NAMALWA (cell line): ENCODE results near the gene CEMIP2.

Experiments
- DNase-seq: peaks from one replicate; pipeline ENCODE4 v3.0.0-alpha.2; 2015; ENCODE audit warnings: low spot score

CEMIP2 gene

GRCh38 chr9:71769175-71770161 is 1.2 kb upstream of the CEMIP2 start:
- DNase-seq, result peak; percentile 74

- no peak for DNase-seq
Observed at GRCh38 chr9:71767776-71768321, 464 bp downstream of the CEMIP2 start.

DNA sequence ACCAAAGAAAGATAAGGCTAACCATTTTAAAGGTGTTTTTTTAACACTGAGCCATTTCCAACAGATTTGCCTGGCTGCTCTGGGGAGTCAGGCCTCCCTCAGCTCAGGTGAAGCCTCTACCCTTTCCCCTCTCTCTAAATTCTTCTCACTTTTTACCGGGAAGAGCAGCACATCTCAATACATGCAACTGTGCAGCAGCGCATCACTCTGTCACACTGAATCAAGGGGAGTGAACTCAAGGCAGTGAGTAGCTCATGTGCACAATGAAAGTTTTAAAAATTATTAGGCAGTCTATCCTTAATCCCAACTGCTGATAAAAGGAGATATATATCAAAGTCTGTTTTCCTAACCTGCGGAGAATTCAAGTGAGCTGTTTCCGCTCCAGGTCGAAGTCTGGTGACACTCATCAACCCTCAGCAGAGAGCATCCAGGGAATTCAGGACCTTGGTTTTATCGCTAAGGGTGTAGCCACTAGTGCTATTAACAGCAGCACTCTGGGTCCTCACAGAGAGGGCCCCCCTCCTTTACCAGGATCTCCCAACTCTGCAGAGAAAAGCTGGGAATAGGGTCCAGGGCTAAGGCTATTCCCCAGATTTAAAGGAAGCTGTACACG is 1.0 kb downstream of the CEMIP2 start:
- no peak for DNase-seq

GRCh38 chr9:71766663-71767062 is 1.6 kb downstream of the CEMIP2 start:
- no peak for DNase-seq

DNA sequence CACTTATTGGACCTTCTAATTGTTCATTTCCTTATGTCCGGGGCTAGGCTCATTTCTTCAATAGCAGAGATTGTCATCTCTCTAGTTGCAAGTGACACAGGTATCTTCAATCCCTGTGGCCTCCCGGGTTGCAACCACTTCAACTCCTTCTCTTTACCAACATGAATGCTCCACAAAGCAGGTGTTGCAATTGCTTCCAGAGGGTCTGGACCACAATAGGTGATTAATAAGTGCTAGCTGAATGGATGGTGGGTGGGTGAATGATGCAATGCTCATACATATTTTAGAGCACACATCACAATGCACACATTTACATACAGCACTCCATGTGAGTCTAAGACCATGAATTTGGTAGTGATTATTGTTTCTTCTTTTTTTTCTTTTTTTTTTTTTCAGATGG is 2.6 kb downstream of the CEMIP2 start:
- no peak for DNase-seq

GRCh38 chr9:71764891-71765290 is 3.4 kb downstream of the CEMIP2 start:
- no peak for DNase-seq

- DNase-seq, result no peak
Observed at GRCh38 chr9:71764463-71764862, 3.9 kb downstream of the CEMIP2 start.

DNA sequence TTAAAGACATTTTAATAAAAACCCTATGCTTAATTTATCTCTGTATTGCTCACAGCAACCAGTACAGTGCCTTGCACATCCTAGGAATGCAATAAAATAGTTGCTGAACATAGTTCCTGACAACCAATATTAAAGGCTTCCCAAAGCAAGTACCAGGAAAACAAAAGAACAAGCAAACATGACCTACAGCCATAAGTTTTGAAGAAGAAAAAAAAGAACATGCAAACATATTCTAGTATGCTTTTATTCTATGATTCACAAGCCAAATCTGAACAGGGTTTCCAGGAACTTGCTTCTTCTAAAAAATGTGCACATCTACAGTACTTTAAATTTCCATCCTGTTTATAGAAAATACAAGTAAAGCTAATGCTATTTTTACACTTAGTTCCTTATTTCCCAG is 4.5 kb downstream of the CEMIP2 start:
- DNase-seq, result no peak

- no peak for DNase-seq
Observed at GRCh38 chr9:71762900-71763653, 5.2 kb downstream of the CEMIP2 start.

DNA sequence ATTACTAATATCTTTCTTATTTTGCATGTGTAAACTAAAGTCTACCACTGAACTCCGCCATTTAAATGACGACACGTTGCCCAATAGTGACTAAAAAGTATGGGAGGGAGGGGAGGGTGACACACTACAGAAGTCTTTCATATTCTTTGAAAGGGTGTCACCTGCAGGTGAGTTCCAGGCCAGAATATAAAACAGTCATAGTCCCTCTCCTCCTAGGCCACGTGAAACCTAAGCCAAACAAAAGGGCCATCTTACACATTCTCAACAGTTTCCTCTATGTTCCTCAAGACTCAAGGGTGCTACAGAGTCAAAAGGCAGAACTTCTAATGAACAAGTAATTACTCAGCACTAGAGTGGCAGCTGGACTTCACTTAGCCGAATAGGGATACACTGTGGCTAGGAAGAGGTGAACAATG is 6.4 kb downstream of the CEMIP2 start:
- DNase-seq, result no peak

DNA sequence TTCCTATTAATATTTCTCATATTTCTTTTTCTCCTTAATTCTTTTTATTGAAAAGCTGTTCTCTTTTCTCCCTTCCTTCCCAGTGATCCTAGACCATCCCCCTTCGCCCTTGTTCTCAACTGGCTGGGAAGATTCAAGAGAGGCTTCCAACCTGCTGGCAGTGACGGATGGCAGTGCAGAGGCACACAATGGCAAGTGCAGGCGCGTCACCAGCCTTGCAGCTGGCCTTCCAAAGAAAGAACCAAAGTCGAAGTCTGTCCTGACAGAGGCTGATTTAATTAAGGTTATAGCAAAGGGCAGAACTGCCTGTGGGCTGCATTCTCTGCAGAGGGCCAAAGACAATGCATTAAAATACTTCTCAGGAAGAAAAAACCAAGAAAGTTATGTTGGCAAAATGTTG is 7.4 kb downstream of the CEMIP2 start:
- no peak for DNase-seq

DNA sequence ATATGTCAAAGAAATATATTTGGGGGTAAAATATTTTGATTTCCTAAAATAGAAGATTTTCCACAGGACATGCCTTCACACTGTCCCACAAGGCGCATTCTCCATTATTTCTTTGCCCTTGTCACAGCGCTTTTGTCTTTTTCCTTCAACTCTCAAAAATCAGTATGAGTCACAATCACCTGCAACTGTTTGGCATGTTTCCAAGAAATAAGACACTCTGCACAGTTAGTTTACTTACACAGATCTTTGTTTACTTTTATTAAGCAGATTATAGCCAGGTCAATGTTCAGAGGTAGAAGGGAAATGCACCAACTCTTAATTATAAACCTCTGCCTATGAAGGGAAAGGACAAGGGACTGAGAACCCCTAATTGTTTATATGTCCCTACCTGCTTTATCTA is 9.5 kb downstream of the CEMIP2 start:
- peak; percentile 16 for DNase-seq

GRCh38 chr9:71758277-71758676 is 10.0 kb downstream of the CEMIP2 start:
- no peak for DNase-seq

GRCh38 chr9:71756753-71757152 is 11.6 kb downstream of the CEMIP2 start:
- DNase-seq, result no peak

GRCh38 chr9:71755869-71756268 is 12.4 kb downstream of the CEMIP2 start:
- no peak for DNase-seq

DNA sequence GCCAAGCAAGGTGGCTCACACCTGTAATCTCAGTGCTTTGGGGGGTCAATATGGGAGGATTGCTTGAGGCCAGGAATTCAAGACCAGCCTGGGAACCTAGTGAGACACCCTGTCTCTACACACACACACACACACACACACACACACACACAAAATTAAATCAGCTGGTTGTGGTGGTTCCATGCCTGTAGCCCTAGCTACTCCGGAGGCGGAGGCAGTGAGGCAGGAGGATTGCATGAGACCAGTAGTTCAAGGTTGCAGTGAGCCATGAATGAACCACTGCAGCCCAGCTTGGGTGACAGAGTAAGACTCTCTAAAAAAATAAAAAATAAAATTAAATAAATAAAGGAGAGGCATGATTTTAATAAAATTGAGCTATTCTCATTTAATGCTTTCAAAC is 13.1 kb downstream of the CEMIP2 start:
- DNase-seq, result no peak

DNA sequence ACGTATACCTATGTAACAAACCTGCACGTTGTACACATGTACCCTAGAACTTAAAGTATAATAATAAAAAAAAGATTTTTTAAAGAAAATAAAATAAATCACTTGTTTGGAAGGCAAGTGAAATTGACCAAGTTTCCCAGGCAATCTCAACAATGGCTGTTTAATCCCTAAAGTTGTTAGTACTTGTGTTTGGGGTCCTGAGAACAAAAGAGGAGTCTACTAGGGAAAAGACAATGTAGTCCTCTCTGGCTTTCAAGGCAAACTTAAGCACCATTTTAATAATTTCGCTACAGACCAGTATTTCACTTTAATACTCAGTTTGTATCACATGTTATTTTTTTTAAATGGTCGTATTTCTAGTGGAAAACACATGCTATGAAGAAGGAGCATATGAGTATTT is 14.2 kb downstream of the CEMIP2 start:
- no peak for DNase-seq

- no peak for DNase-seq
Observed at GRCh38 chr9:71752928-71753327, 15.4 kb downstream of the CEMIP2 start.

- DNase-seq, result no peak
Observed at GRCh38 chr9:71752352-71752751, 16.0 kb downstream of the CEMIP2 start.

- DNase-seq, result no peak
Observed at GRCh38 chr9:71748280-71748743, 20.0 kb downstream of the CEMIP2 start.

DNA sequence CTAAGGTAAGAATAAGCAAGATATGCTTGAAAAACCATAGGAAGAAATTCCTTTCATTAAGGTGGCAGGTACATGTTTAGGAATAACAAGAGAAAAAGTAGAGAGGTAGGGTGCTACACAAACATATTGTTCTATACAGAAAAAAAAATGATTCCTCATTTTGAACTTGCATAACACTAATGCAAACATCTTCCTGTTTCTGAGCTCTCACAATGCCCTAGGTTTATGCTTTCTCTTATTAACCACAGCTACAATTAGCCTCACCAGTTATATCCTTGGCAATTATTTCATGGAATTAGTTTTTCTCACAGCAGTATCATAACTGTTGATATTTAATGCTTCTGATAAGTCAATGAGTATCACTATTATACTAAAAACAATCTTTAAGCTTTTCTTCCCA is 20.7 kb downstream of the CEMIP2 start:
- DNase-seq, result no peak

DNA sequence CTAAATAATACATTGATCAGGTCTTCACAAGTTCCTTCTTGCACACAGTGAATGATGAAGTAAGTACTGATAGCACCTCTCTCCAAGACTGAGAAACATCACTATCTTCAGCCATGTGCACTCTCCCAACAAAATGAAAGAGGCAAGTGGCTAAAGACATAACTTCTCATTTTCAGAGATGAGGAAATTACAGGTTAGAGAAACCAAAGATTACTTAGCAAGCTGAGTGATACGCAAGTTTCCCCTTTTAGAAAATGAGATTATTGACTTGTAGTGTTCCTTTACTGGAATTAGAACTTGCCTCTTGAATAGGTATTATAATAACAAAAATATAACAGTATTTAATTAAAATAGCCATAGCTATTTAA is 21.6 kb downstream of the CEMIP2 start:
- DNase-seq, result no peak
